Osteoblast (primary cell): Measurements from ENCODE around the gene CACNA2D3. TPM values are rescaled to one million over a fixed set of nuclear protein-coding genes. Genes with fewer than 3 reads are reported as not detected.

Experiments used
- DNase-seq: peaks from one replicate; pipeline ENCODE4 v3.0.0; 2011; ENCODE audit warnings: low spot score, mixed read lengths; ENCODE audit not compliant: insufficient read length; ENCODE audit errors: missing footprints
- H2AFZ ChIP-seq: 2 replicates; pipeline ENCODE4 v1.6.0; 2011; ENCODE audit warnings: mild to moderate bottlenecking, low read length
- H3K27ac ChIP-seq: 2 replicates; pipeline ENCODE4 v1.5.1; 2011; ENCODE audit warnings: mild to moderate bottlenecking, low read depth, low read length, moderate library complexity
- H3K27me3 ChIP-seq: 2 replicates; pipeline ENCODE4 v1.6.0; 2012; ENCODE audit warnings: mild to moderate bottlenecking, control low read depth, inconsistent platforms, low read length, moderate library complexity; ENCODE audit not compliant: insufficient read depth
- H3K36me3 ChIP-seq: 2 replicates; pipeline ENCODE4 v1.5.1; 2011; ENCODE audit warnings: mild to moderate bottlenecking, low read length, control low read depth, moderate library complexity; ENCODE audit not compliant: insufficient read depth
- H3K4me1 ChIP-seq: 2 replicates; pipeline ENCODE4 v1.5.1; 2011; ENCODE audit warnings: mild to moderate bottlenecking, low read length, control low read depth, moderate library complexity; ENCODE audit not compliant: insufficient read depth
- H3K4me2 ChIP-seq: 2 replicates; pipeline ENCODE4 v1.6.0; 2011; ENCODE audit warnings: mild to moderate bottlenecking, low read length; ENCODE audit not compliant: insufficient read depth
- H3K4me3 ChIP-seq: fragments of 200-600 bp; sonication (generic); 3 replicates; pipeline ENCODE4 v1.5.1; 2012; ENCODE audit warnings: mild to moderate bottlenecking, low read length, inconsistent platforms; ENCODE audit not compliant: insufficient read depth
- H3K79me2 ChIP-seq: 2 replicates; pipeline ENCODE4 v1.6.0; 2012; ENCODE audit warnings: mild to moderate bottlenecking, low read length, control low read depth, inconsistent platforms; ENCODE audit not compliant: insufficient read depth
- H3K9me3 ChIP-seq: 2 replicates; pipeline ENCODE4 v1.5.1; 2011; ENCODE audit warnings: low read depth, low read length, control low read depth
- H4K20me1 ChIP-seq: 2 replicates; pipeline ENCODE4 v1.6.0; 2012; ENCODE audit warnings: mild to moderate bottlenecking, low read length, control low read depth; ENCODE audit not compliant: insufficient read depth
- total RNA-seq: library from RNA; depleted of rRNA; stranded (reverse); fragments of >200 nt; gene quantifications from 2 replicates; pipeline ENCODE4 v1.2.3, GENCODE V29; 2012
- TF ChIP-seq, protein P1 (sequence below): IDR thresholded peaks from 2 replicates; pipeline ENCODE4 v1.5.1; 2011; ENCODE audit warnings: mild to moderate bottlenecking, low read depth, low read length, moderate library complexity; ENCODE audit errors: extremely low read depth

CACNA2D3 gene
- total RNA-seq, 1 donor, result 0.36 TPM

DNA sequence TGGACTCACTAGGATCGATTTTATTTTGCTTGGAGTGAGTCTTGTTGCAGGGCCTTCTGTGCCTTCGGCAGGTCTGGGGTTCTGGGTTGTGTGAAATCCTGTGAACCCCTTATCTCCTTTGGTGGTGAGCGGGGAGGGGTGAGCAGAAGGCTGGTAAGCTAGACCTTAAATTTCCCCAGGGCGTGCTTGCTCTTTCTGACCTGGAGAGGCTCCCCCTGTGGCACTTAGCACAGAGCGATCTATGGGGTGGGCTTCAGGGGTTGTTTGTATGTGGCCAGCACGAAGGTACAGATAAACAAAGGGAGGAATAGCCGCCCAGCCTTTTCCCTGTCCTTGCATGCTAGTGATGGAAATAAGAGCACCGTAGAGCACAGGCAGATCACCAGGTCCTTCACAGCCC lies 11.8 kb downstream of the CACNA2D3 start:
- H3K4me1 ChIP-seq, result no peaks in the 10 kb centered on the region
- no peak overlapping the region for H3K4me3 ChIP-seq
- TF ChIP-seq, protein P1, sequence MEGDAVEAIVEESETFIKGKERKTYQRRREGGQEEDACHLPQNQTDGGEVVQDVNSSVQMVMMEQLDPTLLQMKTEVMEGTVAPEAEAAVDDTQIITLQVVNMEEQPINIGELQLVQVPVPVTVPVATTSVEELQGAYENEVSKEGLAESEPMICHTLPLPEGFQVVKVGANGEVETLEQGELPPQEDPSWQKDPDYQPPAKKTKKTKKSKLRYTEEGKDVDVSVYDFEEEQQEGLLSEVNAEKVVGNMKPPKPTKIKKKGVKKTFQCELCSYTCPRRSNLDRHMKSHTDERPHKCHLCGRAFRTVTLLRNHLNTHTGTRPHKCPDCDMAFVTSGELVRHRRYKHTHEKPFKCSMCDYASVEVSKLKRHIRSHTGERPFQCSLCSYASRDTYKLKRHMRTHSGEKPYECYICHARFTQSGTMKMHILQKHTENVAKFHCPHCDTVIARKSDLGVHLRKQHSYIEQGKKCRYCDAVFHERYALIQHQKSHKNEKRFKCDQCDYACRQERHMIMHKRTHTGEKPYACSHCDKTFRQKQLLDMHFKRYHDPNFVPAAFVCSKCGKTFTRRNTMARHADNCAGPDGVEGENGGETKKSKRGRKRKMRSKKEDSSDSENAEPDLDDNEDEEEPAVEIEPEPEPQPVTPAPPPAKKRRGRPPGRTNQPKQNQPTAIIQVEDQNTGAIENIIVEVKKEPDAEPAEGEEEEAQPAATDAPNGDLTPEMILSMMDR, result no peak
- H3K27me3 ChIP-seq, result no peaks in the 10 kb centered on the region
- no peak overlapping the region for H3K27ac ChIP-seq
- H3K79me2 ChIP-seq, result no peaks in the 10 kb centered on the region
- DNase-seq, result no peak
- H3K9me3 ChIP-seq, result no peaks in the 10 kb centered on the region
- no peaks in the 10 kb centered on the region for H4K20me1 ChIP-seq
- H3K4me2 ChIP-seq, result no peak overlapping the region
- H3K36me3 ChIP-seq, result no peaks in the 10 kb centered on the region
- H2AFZ ChIP-seq, result no peak overlapping the region

DNA sequence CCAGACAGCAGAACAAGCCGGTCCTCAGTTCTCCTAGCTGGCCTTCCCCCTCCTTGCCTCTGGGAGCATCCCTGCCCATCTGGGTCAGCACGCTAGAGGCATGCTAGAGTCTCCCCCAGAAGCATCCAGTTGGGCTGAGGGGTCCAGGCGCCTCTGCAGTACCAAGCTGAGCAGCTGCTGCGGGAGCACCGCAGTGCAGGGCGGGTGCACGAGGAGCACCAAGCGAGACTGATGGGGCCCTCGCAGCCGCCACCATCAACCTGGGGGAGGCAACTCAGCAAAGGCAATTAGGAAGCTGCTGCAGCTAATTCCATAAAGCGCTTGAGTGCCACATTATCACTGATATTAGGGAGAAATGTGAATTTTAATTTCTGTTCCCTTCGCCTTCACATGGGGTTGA lies 12.4 kb downstream of the CACNA2D3 start:
- H3K9me3 ChIP-seq, result no peaks in the 10 kb centered on the region
- H4K20me1 ChIP-seq, result no peaks in the 10 kb centered on the region
- no peak overlapping the region for H3K4me2 ChIP-seq
- TF ChIP-seq, protein P1, result no peak
- H3K79me2 ChIP-seq, result no peaks in the 10 kb centered on the region
- no peak overlapping the region for H3K4me3 ChIP-seq
- H3K36me3 ChIP-seq, result no peaks in the 10 kb centered on the region
- H3K27ac ChIP-seq, result no peak overlapping the region
- DNase-seq, result no peak
- no peaks in the 10 kb centered on the region for H3K4me1 ChIP-seq
- H2AFZ ChIP-seq, result no peak overlapping the region
- H3K27me3 ChIP-seq, result no peaks in the 10 kb centered on the region

GRCh38 chr3:54137311-54137710 lies 15.0 kb downstream of the CACNA2D3 start:
- H3K9me3 ChIP-seq, result no peaks in the 10 kb centered on the region
- no peaks in the 10 kb centered on the region for H3K4me1 ChIP-seq
- H3K36me3 ChIP-seq, result no peaks in the 10 kb centered on the region
- no peak overlapping the region for H2AFZ ChIP-seq
- H3K27ac ChIP-seq, result no peak overlapping the region
- no peak for DNase-seq
- no peaks in the 10 kb centered on the region for H4K20me1 ChIP-seq
- TF ChIP-seq, protein P1, result no peak
- H3K79me2 ChIP-seq, result no peaks in the 10 kb centered on the region
- no peak overlapping the region for H3K4me2 ChIP-seq
- no peaks in the 10 kb centered on the region for H3K27me3 ChIP-seq
- H3K4me3 ChIP-seq, result no peak overlapping the region

- Histone ChIP-seq H3K4me3 (no peak overlapping the region), H3K4me1 (no peaks in the 10 kb centered on the region)
- TF ChIP-seq, protein P1, result no peak
Observed at GRCh38 chr3:54138937-54139547, 16.7 kb downstream of the CACNA2D3 start.

More at GRCh38 chr3:54138937-54139547, 16.7 kb downstream of the CACNA2D3 start:
- Histone ChIP-seq H3K36me3 (no peaks in the 10 kb centered on the region), H3K27me3 (no peaks in the 10 kb centered on the region), H2AFZ (no peak overlapping the region), H4K20me1 (no peaks in the 10 kb centered on the region), H3K79me2 (no peaks in the 10 kb centered on the region), H3K4me2 (no peak overlapping the region), H3K9me3 (no peaks in the 10 kb centered on the region), H3K27ac (no peak overlapping the region)
- DNase-seq, result no peak
